DMS114 treated with DMSO at 0.1 percent for 48 hours (cell line): Measurements from ENCODE around the gene TMEM229B.
"Not testable (repeated sequence)": the region's sequence is repeated elsewhere in the genome, so short reads cannot be mapped to it uniquely, and the experiment has no call there.

Source experiments
- DNase-seq: peaks from one replicate; lab custom pipeline; 2025; ENCODE audit not compliant: unreplicated experiment; lab: John Stamatoyannopoulos, UW

Gene TMEM229B

GRCh38 chr14:67457782-67458181, 30.7 kb downstream of the TMEM229B start:
- DNase-seq, result no peak

GRCh38 chr14:67456732-67457131, 31.8 kb downstream of the TMEM229B start:
- DNase-seq, result no peak

GRCh38 chr14:67453575-67454300, 34.8 kb downstream of the TMEM229B start:
- DNase-seq, result no peak

GRCh38 chr14:67451667-67452066, 36.9 kb downstream of the TMEM229B start:
- DNase-seq, result not testable (repeated sequence)

GRCh38 chr14:67449096-67449495, 39.4 kb downstream of the TMEM229B start:
- no peak for DNase-seq

- no peak for DNase-seq
Measured at GRCh38 chr14:67447033-67447381, 41.5 kb downstream of the TMEM229B start.

- no peak for DNase-seq
Measured at GRCh38 chr14:67446371-67447032, 42.0 kb downstream of the TMEM229B start.

GRCh38 chr14:67444395-67444794, 44.1 kb downstream of the TMEM229B start:
- no peak for DNase-seq

- DNase-seq, result no peak
Measured at GRCh38 chr14:67442139-67442906, 46.2 kb downstream of the TMEM229B start.

- DNase-seq, result no peak
Measured at GRCh38 chr14:67441672-67442071, 46.8 kb downstream of the TMEM229B start.

GRCh38 chr14:67441256-67441655, 47.3 kb downstream of the TMEM229B start:
- DNase-seq, result no peak

- DNase-seq, result no peak
Measured at GRCh38 chr14:67440513-67440912, 48.0 kb downstream of the TMEM229B start.

GRCh38 chr14:67438969-67439368, 49.6 kb downstream of the TMEM229B start:
- DNase-seq, result no peak

- DNase-seq, result no peak
Measured at GRCh38 chr14:67436006-67436866, 52.3 kb downstream of the TMEM229B start.

GRCh38 chr14:67435603-67436002, 52.9 kb downstream of the TMEM229B start:
- no peak for DNase-seq

GRCh38 chr14:67432050-67432564, 56.4 kb downstream of the TMEM229B start:
- DNase-seq, result no peak

- no peak for DNase-seq
Measured at GRCh38 chr14:67429510-67430205, 58.9 kb downstream of the TMEM229B start.

- no peak for DNase-seq
Measured at GRCh38 chr14:67428501-67429031, 60.0 kb downstream of the TMEM229B start.

GRCh38 chr14:67426983-67427606, 61.4 kb downstream of the TMEM229B start:
- peak; percentile 64 for DNase-seq
